C4-2B (cell line): ENCODE results near the gene CCDC88C.

Source experiments
- ZFX ChIP-seq: fragments of 450-650 bp; IDR thresholded peaks from 2 replicates; pipeline ENCODE4 v1.6.1; 2017
- TF ChIP-seq, protein P1 (sequence below): fragments of 450-650 bp; conservative IDR thresholded peaks from 2 replicates; pipeline ENCODE4 v1.5.1; 2017; ENCODE audit warnings: mild to moderate bottlenecking

GRCh38 chr14:91417983-91418386 lies 365 bp upstream of the CCDC88C start:
- TF ChIP-seq, protein P1, sequence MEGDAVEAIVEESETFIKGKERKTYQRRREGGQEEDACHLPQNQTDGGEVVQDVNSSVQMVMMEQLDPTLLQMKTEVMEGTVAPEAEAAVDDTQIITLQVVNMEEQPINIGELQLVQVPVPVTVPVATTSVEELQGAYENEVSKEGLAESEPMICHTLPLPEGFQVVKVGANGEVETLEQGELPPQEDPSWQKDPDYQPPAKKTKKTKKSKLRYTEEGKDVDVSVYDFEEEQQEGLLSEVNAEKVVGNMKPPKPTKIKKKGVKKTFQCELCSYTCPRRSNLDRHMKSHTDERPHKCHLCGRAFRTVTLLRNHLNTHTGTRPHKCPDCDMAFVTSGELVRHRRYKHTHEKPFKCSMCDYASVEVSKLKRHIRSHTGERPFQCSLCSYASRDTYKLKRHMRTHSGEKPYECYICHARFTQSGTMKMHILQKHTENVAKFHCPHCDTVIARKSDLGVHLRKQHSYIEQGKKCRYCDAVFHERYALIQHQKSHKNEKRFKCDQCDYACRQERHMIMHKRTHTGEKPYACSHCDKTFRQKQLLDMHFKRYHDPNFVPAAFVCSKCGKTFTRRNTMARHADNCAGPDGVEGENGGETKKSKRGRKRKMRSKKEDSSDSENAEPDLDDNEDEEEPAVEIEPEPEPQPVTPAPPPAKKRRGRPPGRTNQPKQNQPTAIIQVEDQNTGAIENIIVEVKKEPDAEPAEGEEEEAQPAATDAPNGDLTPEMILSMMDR: no peak
- TF ChIP-seq ZFX: no peak
